ENCODE results near the gene KIAA1328.

- TF ChIP-seq CTCF (IDR thresholded peaks at IDR 0.05; ENCODE audit: insufficient read depth, low read length, poor library complexity, severe bottlenecking) (peak; percentile 90), EZH2phosphoT487 (conservative IDR thresholded peaks at IDR 0.05; ENCODE audit: low read length) (no peak)
Observed at GRCh38 chr18:36942264-36942663, 113.3 kb downstream of the KIAA1328 start.
